Mucosa of descending colon (tissue), 3 donors: Measurements from ENCODE around the gene CSK. TPM values are rescaled to one million over a fixed set of nuclear protein-coding genes. Genes with fewer than 3 reads are reported as not detected.
A peak's percentile ranks its signal among the peaks of the same experiment; 100 is the strongest.

Experiments
- ATAC-seq: fragments of 200-7000 bp; cut with Tn5 transposase; one replicate; pipeline ENCODE4 v1.9.1; 2020; ENCODE audit warnings: mild to moderate bottlenecking, moderate library complexity
- DNase-seq, 3 donors: peaks; one replicate each; pipeline ENCODE4 v3.0.0-alpha.2; 2020
- H3K36me3 ChIP-seq: fragments of 200-600 bp; one replicate; pipeline ENCODE4 v1.8.0; 2021; ENCODE audit warnings: low read depth, mild to moderate bottlenecking
- H3K4me1 ChIP-seq: fragments of 200-600 bp; one replicate; pipeline ENCODE4 v1.8.0; 2021; ENCODE audit warnings: low read depth, mild to moderate bottlenecking
- H3K4me3 ChIP-seq: fragments of 200-600 bp; one replicate; pipeline ENCODE4 v1.8.0; 2021; ENCODE audit warnings: mild to moderate bottlenecking
- H3K9me3 ChIP-seq: fragments of 200-600 bp; one replicate; pipeline ENCODE4 v1.8.0; 2021; ENCODE audit warnings: mild to moderate bottlenecking
- intact Hi-C, 2 donors: fragments of 100-400 bp; cut with DNase I in 1 of 2; cut with micrococcal nuclease in 1 of 2; formaldehyde crosslinking; loops; one replicate each; pipeline versions ENCODE4 v1.11.0 to v1.11.1; 2022; cut with DNase I, micrococcal nuclease
- total RNA-seq, 3 donors: library from RNA; stranded (reverse); fragmentation: NEBNext Ultra II Directional in 2 of 3; extraction: Animal tissue kit (Norgen Biotek cat#: 25700) in 2 of 3; gene quantifications; one replicate each; pipeline versions ENCODE4 v1.2.1 to v1.2.4, GENCODE V29; 2021 to 2023
- TF ChIP-seq, protein P1 (sequence below): fragments of 200-600 bp; IDR thresholded peaks from one replicate; pipeline ENCODE4 v1.8.0; 2022; ENCODE audit warnings: antibody characterized with exemption, mild to moderate bottlenecking
- donor health status: DM: no; HTN: no; CAD: no; lungs with moderate emphysema.
- donor health status: DM: no; HTN: no; CAD: no.
- donor health status: DM: no; HTN: yes; CAD: no.

Gene CSK
- total RNA-seq, 3 donors from 2014 or later = 66.2 to 103 (median 90.5) TPM

DNA sequence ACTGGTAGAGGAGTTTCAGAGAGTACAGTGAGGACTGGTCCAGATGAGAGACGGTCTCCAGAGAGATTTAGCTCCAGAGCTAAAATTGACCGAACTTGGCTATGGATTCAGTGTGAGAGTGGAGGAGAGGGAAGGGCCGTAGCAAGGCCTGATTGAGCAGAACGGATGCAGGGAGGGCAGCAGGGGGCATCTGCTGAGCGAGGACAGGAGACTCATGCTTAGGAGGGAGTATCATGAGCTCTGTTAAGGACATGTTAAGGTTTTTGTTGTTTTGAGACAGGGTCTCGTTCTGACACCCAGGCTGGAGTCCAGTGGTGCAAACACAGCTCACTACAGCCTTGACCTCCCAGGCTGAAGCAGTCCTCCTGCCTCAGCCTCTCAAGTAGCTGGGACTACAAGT is 23.1 kb downstream of the CSK start:
- no peak overlapping the region for H3K4me3 ChIP-seq
- no peaks in the 10 kb centered on the region for H3K9me3 ChIP-seq
- peaks cover 14% of the 10 kb centered on the region for H3K4me1 ChIP-seq
- peaks cover 9% of the 10 kb centered on the region for H3K36me3 ChIP-seq
- intact Hi-C loops = no loop called here
- ATAC-seq (no peak), DNase-seq (no peak)
- TF ChIP-seq, protein P1, sequence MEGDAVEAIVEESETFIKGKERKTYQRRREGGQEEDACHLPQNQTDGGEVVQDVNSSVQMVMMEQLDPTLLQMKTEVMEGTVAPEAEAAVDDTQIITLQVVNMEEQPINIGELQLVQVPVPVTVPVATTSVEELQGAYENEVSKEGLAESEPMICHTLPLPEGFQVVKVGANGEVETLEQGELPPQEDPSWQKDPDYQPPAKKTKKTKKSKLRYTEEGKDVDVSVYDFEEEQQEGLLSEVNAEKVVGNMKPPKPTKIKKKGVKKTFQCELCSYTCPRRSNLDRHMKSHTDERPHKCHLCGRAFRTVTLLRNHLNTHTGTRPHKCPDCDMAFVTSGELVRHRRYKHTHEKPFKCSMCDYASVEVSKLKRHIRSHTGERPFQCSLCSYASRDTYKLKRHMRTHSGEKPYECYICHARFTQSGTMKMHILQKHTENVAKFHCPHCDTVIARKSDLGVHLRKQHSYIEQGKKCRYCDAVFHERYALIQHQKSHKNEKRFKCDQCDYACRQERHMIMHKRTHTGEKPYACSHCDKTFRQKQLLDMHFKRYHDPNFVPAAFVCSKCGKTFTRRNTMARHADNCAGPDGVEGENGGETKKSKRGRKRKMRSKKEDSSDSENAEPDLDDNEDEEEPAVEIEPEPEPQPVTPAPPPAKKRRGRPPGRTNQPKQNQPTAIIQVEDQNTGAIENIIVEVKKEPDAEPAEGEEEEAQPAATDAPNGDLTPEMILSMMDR = no peak

DNA sequence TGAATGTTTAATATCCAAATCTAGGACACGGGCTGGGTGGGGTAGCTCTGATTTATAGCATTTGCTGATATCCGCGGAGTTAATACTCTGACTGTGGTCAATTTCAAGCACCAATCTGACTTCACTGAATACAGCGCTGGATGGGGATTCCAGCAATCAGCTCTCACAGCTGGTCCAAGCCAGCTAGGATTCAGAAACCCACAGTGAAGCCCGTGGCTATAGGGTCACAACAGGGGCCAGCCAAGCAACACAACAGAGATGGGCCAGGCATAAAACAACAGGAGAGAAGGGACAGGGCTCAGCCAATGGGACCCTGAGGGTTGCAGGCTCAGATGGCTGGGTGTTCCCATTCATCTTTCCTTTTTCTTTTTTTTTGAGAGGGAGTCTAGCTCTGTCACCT is 25.4 kb downstream of the CSK start:
- no peak overlapping the region for H3K4me3 ChIP-seq
- peaks cover 3% of the 10 kb centered on the region for H3K36me3 ChIP-seq
- ATAC-seq = no peak
- TF ChIP-seq, protein P1 = no peak
- intact Hi-C loops = no loop called here
- no peak for DNase-seq
- H3K9me3 ChIP-seq = no peaks in the 10 kb centered on the region
- peaks cover 11% of the 10 kb centered on the region for H3K4me1 ChIP-seq

DNA sequence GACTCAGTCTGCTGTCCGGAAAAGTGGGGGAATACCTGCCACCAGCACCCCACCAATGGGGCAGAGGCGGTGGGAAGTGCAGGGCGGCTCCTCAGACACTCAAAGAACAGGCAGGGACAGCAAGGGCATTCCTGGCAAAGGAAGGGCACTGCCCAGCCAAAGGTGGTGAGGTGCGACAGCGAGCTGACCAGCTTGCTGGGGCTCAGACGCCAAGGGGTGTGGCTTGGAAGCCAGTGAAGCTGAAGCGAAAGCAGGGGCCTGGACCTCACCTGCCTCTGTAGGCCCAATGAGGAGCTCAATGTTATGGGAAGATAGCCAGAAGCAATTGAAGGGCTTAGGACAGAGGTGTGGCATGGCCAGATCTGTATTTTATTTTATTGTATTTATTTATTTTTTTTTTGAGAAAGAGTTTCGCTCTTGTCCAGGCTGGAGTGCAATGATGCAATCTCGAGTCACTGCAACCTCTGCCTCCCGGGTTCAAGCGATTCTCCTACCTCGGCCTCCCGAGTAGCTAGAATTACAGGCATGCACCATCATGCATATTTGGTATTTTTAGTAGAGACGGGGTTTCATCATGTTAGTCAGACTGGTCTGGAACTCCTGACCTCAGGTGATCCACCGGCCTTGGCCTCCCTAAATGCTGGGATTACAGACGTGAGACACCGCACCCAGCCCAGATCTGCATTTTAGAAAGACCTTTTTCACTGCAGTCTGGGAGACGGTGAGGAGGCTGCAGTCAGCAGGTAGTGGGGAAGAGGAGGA is 26.4 kb downstream of the CSK start:
- ATAC-seq (peak; percentile 90), DNase-seq (peak; percentile 65 to 82 (median 74))
- intact Hi-C loops = no loop called here
- Histone ChIP-seq H3K9me3 (no peaks in the 10 kb centered on the region), H3K36me3 (no peaks in the 10 kb centered on the region), H3K4me3 (no peak overlapping the region), H3K4me1 (peaks cover 11% of the 10 kb centered on the region)
- TF ChIP-seq, protein P1 = no peak

DNA sequence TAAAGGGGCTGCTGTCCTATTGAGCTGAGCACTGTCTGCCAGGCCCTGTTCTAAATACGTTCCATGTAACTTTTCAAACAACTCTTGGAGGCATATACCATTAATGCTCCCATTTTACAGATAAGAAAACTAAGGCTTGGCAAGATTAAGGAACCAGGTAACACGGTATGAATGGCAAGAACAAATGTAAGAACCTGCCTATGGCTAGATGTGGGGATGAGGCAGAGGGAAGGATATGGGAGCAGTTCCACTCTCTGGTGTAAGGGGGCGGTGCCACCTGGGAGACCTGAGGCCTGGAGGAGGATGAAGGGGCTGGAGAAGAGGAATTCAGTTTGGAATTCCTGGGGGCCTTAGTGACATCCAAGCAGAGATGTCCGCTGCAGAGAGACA is 27.0 kb downstream of the CSK start:
- Histone ChIP-seq H3K4me1 (peaks cover 11% of the 10 kb centered on the region), H3K4me3 (no peak overlapping the region), H3K36me3 (no peaks in the 10 kb centered on the region), H3K9me3 (no peaks in the 10 kb centered on the region)
- intact Hi-C loops = no loop called here
- no peak for ATAC-seq
- TF ChIP-seq, protein P1 = no peak
- DNase-seq = no peak

DNA sequence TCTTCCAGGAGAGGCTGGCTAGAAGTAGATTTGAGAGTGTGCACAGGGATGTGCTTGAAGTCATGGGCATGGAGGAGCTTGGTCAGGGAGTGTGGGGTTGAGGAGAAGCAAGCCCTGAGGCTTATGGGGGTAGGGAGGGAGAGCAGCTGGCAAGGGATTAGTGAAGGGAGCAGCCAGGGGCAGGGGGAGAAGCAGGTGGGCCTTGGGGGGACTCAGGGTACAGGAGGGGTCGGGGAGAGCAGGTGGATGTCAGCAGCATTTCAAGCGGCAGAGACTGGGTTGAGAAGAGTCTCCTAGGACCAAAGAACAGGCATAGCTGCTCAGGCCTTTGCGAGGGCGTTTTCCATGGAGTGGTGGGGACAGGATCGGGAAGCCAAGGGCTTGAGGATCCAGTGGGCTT is 27.4 kb downstream of the CSK start:
- H3K4me3 ChIP-seq = no peak overlapping the region
- intact Hi-C loops = no loop called here
- no peak for DNase-seq
- H3K9me3 ChIP-seq = no peaks in the 10 kb centered on the region
- ATAC-seq = no peak
- TF ChIP-seq, protein P1 = no peak
- H3K4me1 ChIP-seq = peaks cover 11% of the 10 kb centered on the region
- no peaks in the 10 kb centered on the region for H3K36me3 ChIP-seq
